ENCODE measurements around the gene HMCN2.

DNA sequence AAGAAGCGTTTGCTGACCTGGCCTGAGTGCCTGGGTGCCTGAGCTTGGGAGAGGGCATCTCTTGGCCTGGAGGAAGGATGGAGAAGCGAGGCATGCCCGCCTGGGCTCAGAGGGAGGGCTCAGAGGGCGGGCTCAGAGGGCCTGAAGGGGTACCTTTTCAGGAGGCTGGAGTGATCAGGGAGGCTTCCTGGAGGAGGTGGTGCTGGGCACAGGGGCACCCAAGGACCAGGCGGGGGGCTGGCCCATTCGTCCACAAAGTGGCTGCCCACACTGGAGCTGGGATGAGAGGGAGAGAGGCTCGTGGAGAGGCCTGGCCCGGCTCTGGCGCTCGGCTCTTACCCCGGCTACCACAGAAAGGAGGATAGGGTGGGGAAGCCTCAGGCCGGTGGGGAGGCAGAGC is 212.0 kb downstream of the HMCN2 start:
- TF ChIP-seq, protein P1, sequence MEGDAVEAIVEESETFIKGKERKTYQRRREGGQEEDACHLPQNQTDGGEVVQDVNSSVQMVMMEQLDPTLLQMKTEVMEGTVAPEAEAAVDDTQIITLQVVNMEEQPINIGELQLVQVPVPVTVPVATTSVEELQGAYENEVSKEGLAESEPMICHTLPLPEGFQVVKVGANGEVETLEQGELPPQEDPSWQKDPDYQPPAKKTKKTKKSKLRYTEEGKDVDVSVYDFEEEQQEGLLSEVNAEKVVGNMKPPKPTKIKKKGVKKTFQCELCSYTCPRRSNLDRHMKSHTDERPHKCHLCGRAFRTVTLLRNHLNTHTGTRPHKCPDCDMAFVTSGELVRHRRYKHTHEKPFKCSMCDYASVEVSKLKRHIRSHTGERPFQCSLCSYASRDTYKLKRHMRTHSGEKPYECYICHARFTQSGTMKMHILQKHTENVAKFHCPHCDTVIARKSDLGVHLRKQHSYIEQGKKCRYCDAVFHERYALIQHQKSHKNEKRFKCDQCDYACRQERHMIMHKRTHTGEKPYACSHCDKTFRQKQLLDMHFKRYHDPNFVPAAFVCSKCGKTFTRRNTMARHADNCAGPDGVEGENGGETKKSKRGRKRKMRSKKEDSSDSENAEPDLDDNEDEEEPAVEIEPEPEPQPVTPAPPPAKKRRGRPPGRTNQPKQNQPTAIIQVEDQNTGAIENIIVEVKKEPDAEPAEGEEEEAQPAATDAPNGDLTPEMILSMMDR (IDR thresholded peaks at IDR 0.05), result no peak
- TF ChIP-seq POLR2A (IDR thresholded peaks at IDR 0.05) (no peak), EP300 (IDR thresholded peaks at IDR 0.05) (no peak), POLR2AphosphoS5 (IDR thresholded peaks at IDR 0.05) (no peak)

Data from upper lobe of left lung (tissue), 4 donors.